H1 (cell line): ENCODE data around the gene SLC13A5. TPM values are rescaled to one million over a fixed set of nuclear protein-coding genes. Genes with fewer than 3 reads are reported as not detected.

Source experiments
- CTCF ChIA-PET: fragments of 300-600 bp; sonication (Branson Sonifier 250); formaldehyde crosslinking; loops from one replicate; lab custom pipeline; 2021; ENCODE audit not compliant: partially characterized antibody; lab: Charles Lee
- POLR2A ChIA-PET: fragments of 300-600 bp; sonication (Branson Sonifier 250); formaldehyde crosslinking; loops from one replicate; lab custom pipeline; 2021; ENCODE audit warnings: inconsistent platforms; ENCODE audit not compliant: partially characterized antibody; lab: Charles Lee
- DNase-seq, 2 experiments: peaks; one replicate each; pipeline versions ENCODE4 v3.0.0 to v3.0.0-alpha.2; 2010 to 2022; ENCODE audit warnings: low spot score in 2 of 2, low read depth in 1 of 2, mixed read lengths in 1 of 2
- FAIRE-seq: peaks from 2 replicates; lab custom pipeline; 2011; peaks lifted over from hg19 to GRCh38; lab: Jason Lieb, UNC
- H2AFZ ChIP-seq: 2 replicates; pipeline ENCODE4 v1.8.1; 2012; ENCODE audit warnings: low read length, inconsistent platforms
- H2AK5ac ChIP-seq: 2 replicates; pipeline ENCODE4 v1.6.1; 2013; ENCODE audit warnings: low read depth, low read length
- H2BK120ac ChIP-seq: replicated peaks from 2 replicates; pipeline ENCODE3; 2013; ENCODE audit warnings: low read depth, low read length, inconsistent platforms
- H2BK12ac ChIP-seq: 2 replicates; pipeline ENCODE4 v1.6.1; 2013; ENCODE audit warnings: low read depth, low read length
- H2BK15ac ChIP-seq: 2 replicates; pipeline ENCODE4 v1.6.1; 2013; ENCODE audit warnings: low read length
- H2BK20ac ChIP-seq: 2 replicates; pipeline ENCODE4 v1.6.1; 2013; ENCODE audit warnings: low read length
- H2BK5ac ChIP-seq: 2 replicates; pipeline ENCODE4 v1.6.1; 2013; ENCODE audit warnings: low read depth, low read length
- H3K14ac ChIP-seq: 2 replicates; pipeline ENCODE4 v1.6.1; 2013; ENCODE audit warnings: inconsistent platforms; ENCODE audit not compliant: insufficient read length
- H3K18ac ChIP-seq: 2 replicates; pipeline ENCODE4 v1.6.1; 2013; ENCODE audit warnings: low read length; ENCODE audit errors: extremely low read depth
- H3K23ac ChIP-seq: 2 replicates; pipeline ENCODE4 v1.6.1; 2013; ENCODE audit warnings: inconsistent platforms; ENCODE audit not compliant: insufficient read length
- H3K23me2 ChIP-seq: 2 replicates; pipeline ENCODE4 v1.6.1; 2013; ENCODE audit warnings: low read depth, low read length
- H3K27ac ChIP-seq: 2 replicates; pipeline ENCODE4 v1.6.1; 2011; ENCODE audit warnings: low read depth, low read length, inconsistent platforms
- H3K27me3 ChIP-seq, 4 experiments: replicated peaks in 1 of 4; 1 replicate in 1 of 4; 2 replicates in 3 of 4; pipeline versions ENCODE4 v1.6.1 to v1.8.1; 2011 to 2013; ENCODE audit warnings: low read length in 3 of 4, mild to moderate bottlenecking in 3 of 4, inconsistent platforms in 2 of 4, mixed read lengths in 2 of 4, moderate library complexity in 1 of 4; ENCODE audit not compliant: control insufficient read depth in 3 of 4, insufficient read depth in 3 of 4; ENCODE audit errors: extremely low read depth in 1 of 4
- H3K36me3 ChIP-seq, 4 experiments: 2 replicates each; pipeline versions ENCODE4 v1.6.1 to v1.8.1; 2011 to 2013; ENCODE audit warnings: mild to moderate bottlenecking in 4 of 4, low read length in 3 of 4, moderate library complexity in 2 of 4, control low read depth in 1 of 4, inconsistent platforms in 1 of 4; ENCODE audit not compliant: insufficient read depth in 4 of 4, control insufficient read depth in 2 of 4
- H3K4ac ChIP-seq: replicated peaks from 2 replicates; pipeline ENCODE3; 2013; ENCODE audit warnings: low read length, low read depth, mixed read lengths, inconsistent platforms; ENCODE audit not compliant: insufficient read length
- H3K4me1 ChIP-seq, 4 experiments: replicated peaks in 1 of 4; 1 replicate in 1 of 4; 2 replicates in 3 of 4; pipeline versions ENCODE4 v1.6.1 to v1.8.1; 2011 to 2013; ENCODE audit warnings: low read length in 3 of 4, inconsistent platforms in 2 of 4, mixed read lengths in 1 of 4; ENCODE audit not compliant: insufficient read depth in 4 of 4, control insufficient read depth in 3 of 4
- H3K4me2 ChIP-seq, 2 experiments: 2 replicates each; pipeline versions ENCODE4 v1.6.1 to v1.8.1; 2011 to 2013; ENCODE audit warnings: low read depth in 2 of 2, low read length in 2 of 2, control low read depth in 1 of 2, inconsistent platforms in 1 of 2, mild to moderate bottlenecking in 1 of 2; ENCODE audit not compliant: insufficient read depth in 1 of 2
- H3K4me3 ChIP-seq, 4 experiments: fragments of 200-600, 300-600 bp in 1 of 4; sonication (generic), shearing (Covaris generic), sonication (Bioruptor Twin) in 1 of 4; 2 replicates each; pipeline versions ENCODE4 v1.5.1 to v1.8.1; 2011 to 2016; ENCODE audit warnings: low read length in 4 of 4, low read depth in 3 of 4, control low read depth in 2 of 4, inconsistent platforms in 2 of 4, mild to moderate bottlenecking in 2 of 4, mixed read lengths in 1 of 4, moderate library complexity in 1 of 4; ENCODE audit not compliant: insufficient read depth in 2 of 4; ENCODE audit errors: extremely low read depth in 1 of 4
- H3K56ac ChIP-seq: replicated peaks from 2 replicates; pipeline ENCODE3; 2013; ENCODE audit warnings: low read depth, mild to moderate bottlenecking, mixed read lengths, low read length, inconsistent platforms; ENCODE audit not compliant: insufficient read length
- H3K79me1 ChIP-seq: 2 replicates; pipeline ENCODE4 v1.6.1; 2013; ENCODE audit warnings: low read depth, low read length, control low read depth
- H3K79me2 ChIP-seq, 2 experiments: 2 replicates each; pipeline versions ENCODE4 v1.6.1 to v1.8.1; 2012 to 2013; ENCODE audit warnings: low read length in 2 of 2, mild to moderate bottlenecking in 2 of 2, inconsistent platforms in 1 of 2; ENCODE audit not compliant: insufficient read depth in 2 of 2, control insufficient read depth in 1 of 2
- H3K9ac ChIP-seq, 4 experiments: replicated peaks in 1 of 4; 1 replicate in 1 of 4; 2 replicates in 3 of 4; pipeline versions ENCODE4 v1.6.1 to v1.8.1; 2011 to 2013; ENCODE audit warnings: low read depth in 3 of 4, low read length in 3 of 4, control low read depth in 2 of 4, mild to moderate bottlenecking in 2 of 4, moderate library complexity in 2 of 4, inconsistent platforms in 1 of 4; ENCODE audit errors: extremely low read depth in 1 of 4
- H3K9me3 ChIP-seq, 2 experiments: 2 replicates each; pipeline versions ENCODE4 v1.6.1 to v1.8.1; 2012 to 2013; ENCODE audit warnings: mild to moderate bottlenecking in 2 of 2, moderate library complexity in 2 of 2, control low read depth in 1 of 2, inconsistent platforms in 1 of 2, low read depth in 1 of 2, low read length in 1 of 2, mixed read lengths in 1 of 2; ENCODE audit not compliant: insufficient read depth in 2 of 2
- H4K20me1 ChIP-seq, 2 experiments: replicated peaks in 1 of 2; 2 replicates each; pipeline versions ENCODE3 to v1.8.1; 2011 to 2013; ENCODE audit warnings: inconsistent platforms in 2 of 2, low read length in 2 of 2, mild to moderate bottlenecking in 1 of 2; ENCODE audit not compliant: insufficient read depth in 2 of 2, control insufficient read depth in 1 of 2
- H4K5ac ChIP-seq: 2 replicates; pipeline ENCODE4 v1.6.1; 2013; ENCODE audit warnings: low read length, low read depth, mixed read lengths, inconsistent platforms; ENCODE audit not compliant: insufficient read length
- H4K8ac ChIP-seq: 2 replicates; pipeline ENCODE4 v1.8.0; 2013; ENCODE audit warnings: mild to moderate bottlenecking, moderate library complexity, low read length, inconsistent platforms; ENCODE audit not compliant: insufficient read depth; ENCODE audit errors: extremely low read depth
- H4K91ac ChIP-seq: replicated peaks from 2 replicates; pipeline ENCODE3; 2013; ENCODE audit warnings: low read length, mixed read lengths, inconsistent platforms; ENCODE audit not compliant: insufficient read length
- BRCA1 ChIP-seq: IDR thresholded peaks from 2 replicates; pipeline ENCODE4 v1.6.1; 2012; ENCODE audit warnings: low read depth, low read length, improper control_type of control experiment
- CEBPB ChIP-seq: IDR thresholded peaks from 2 replicates; pipeline ENCODE4 v1.6.1; 2012; ENCODE audit warnings: low read depth, low read length
- CHD2 ChIP-seq: IDR thresholded peaks from 2 replicates; pipeline ENCODE4 v1.6.1; 2012; ENCODE audit warnings: low read length, improper control_type of control experiment
- EP300 ChIP-seq, 2 experiments: IDR thresholded peaks; 1 replicate in 1 of 2; 2 replicates in 1 of 2; pipeline ENCODE4 v1.6.1; 2011 to 2012; ENCODE audit warnings: low read depth in 2 of 2, low read length in 2 of 2, mild to moderate bottlenecking in 2 of 2, borderline replicate concordance in 1 of 2, inconsistent platforms in 1 of 2, moderate library complexity in 1 of 2
- KDM1A ChIP-seq: fragments of 200-600, 300-600 bp; sonication (generic); IDR thresholded peaks from 2 replicates; pipeline ENCODE4 v1.7.1; 2016; ENCODE audit warnings: mild to moderate bottlenecking, low read length, borderline replicate concordance
- RFX5 ChIP-seq: IDR thresholded peaks from 2 replicates; pipeline ENCODE4 v1.6.1; 2011; ENCODE audit warnings: low read depth, low read length, improper control_type of control experiment, borderline replicate concordance
- SIN3A ChIP-seq, 2 experiments: IDR thresholded peaks in 1 of 2; conservative IDR thresholded peaks in 1 of 2; 2 replicates each; pipeline ENCODE4 v1.6.1; 2011 to 2012; ENCODE audit warnings: low read length in 2 of 2, improper control_type of control experiment in 1 of 2, low read depth in 1 of 2, mild to moderate bottlenecking in 1 of 2
- SIX5 ChIP-seq: IDR thresholded peaks from 2 replicates; pipeline ENCODE4 v1.6.1; 2011; ENCODE audit warnings: mild to moderate bottlenecking, low read depth, low read length
- SP1 ChIP-seq: IDR thresholded peaks from 2 replicates; pipeline ENCODE4 v1.6.1; 2011; ENCODE audit warnings: low read depth, low read length
- TCF12 ChIP-seq: IDR thresholded peaks from 2 replicates; pipeline ENCODE4 v1.6.1; 2011; ENCODE audit warnings: low read depth, mild to moderate bottlenecking, low read length
- WGBS, 2 experiments: shearing (Covaris generic) in 1 of 2; methylation state at CpG; one replicate each; pipeline versions ENCODE4 v1.1.6 to v1.1.7; 2013 to 2015; ENCODE audit warnings: low lambda C conversion rate in 2 of 2, mixed read lengths in 2 of 2, inconsistent platforms in 1 of 2, low coverage in 1 of 2, missing lambda C conversion rate in 1 of 2; ENCODE audit not compliant: insufficient replicate concordance in 2 of 2, insufficient coverage in 1 of 2, insufficient read length in 1 of 2; ENCODE audit errors: extremely low coverage in 1 of 2, missing lambda C conversion rate in 1 of 2; 5-methylcytosine and 5-hydroxymethylcytosine counted together
- polyA plus RNA-seq, 7 experiments: library from polyadenylated mRNA; depleted of rRNA in 3 of 7; stranded (reverse) in 5 of 7; unstranded in 2 of 7; fragments of >200 nt in 5 of 7; fragments of 200-250 nt in 2 of 7; gene quantifications; 1 replicate in 5 of 7; 2 replicates in 1 of 7; 4 replicates in 1 of 7; pipeline versions ENCODE4 v1.2.1 to v1.2.3, GENCODE V29; 2011 to 2013; ENCODE audit warnings: missing spikeins in 2 of 7, mixed read lengths in 2 of 7
- total RNA-seq: library from RNA; stranded (reverse); fragmentation: NEBNext Ultra II Directional; extraction: Animal tissue kit (Norgen Biotek cat#: 25700); gene quantifications from 2 replicates; pipeline ENCODE4 v1.2.1, GENCODE V29; 2021

The SLC13A5 gene
- total and polyA plus RNA-seq, 2 of the 8 experiments (the other 6 are each of a cell fraction or from before 2014, with no cell fraction given) = 2.1 to 2.6 TPM

GRCh38 chr17:6703751-6704150 is 9.4 kb downstream of the SLC13A5 start:
- Histone ChIP-seq H3K4me1 (no peaks in the 10 kb centered on the region; a peak in 1 of 7 replicates), H3K36me3 (no peaks in the 10 kb centered on the region), H3K79me2 (no peaks in the 10 kb centered on the region), H3K23me2 (no peaks in the 10 kb centered on the region), H2BK5ac (no peak overlapping the region), H4K91ac (no peak overlapping the region), H3K4me2 (no peak overlapping the region), H3K27ac (no peak overlapping the region)
- no peak for FAIRE-seq
- 91% methylated on average over 10 of the region's 10 CpGs; no CpG with 5 or more reads in 1 of the 2 experiments for WGBS, 2 experiments
- CTCF ChIA-PET = interaction anchor here (0.8 to 5.8 kb wide), 14 partner anchors 9 to 699 kb away, joined by 3 to 72 read pairs (median 4); partner anchors contain the start of gene SLC13A5
- TF ChIP-seq RFX5 (no peak), SIX5 (no peak), SP1 (no peak), CEBPB (no peak), KDM1A (no peak), BRCA1 (no peak), EP300 (IDR thresholded peaks at IDR 0.05; ENCODE audit: borderline replicate concordance in 1 of 2, low read depth in 2 of 2, low read length in 2 of 2) (no peak), SIN3A (conservative IDR thresholded peaks at IDR 0.05 in 1 of 2, IDR thresholded peaks at IDR 0.05 in 1 of 2; ENCODE audit: low read depth in 1 of 2, low read length in 2 of 2) (no peak), CHD2 (no peak), TCF12 (no peak)
- TF ChIP-seq, all 59 proteins: peak for 0
- Histone ChIP-seq H2BK120ac (no peak overlapping the region), H2BK20ac (no peak overlapping the region), H3K18ac (no peak overlapping the region), H3K56ac (no peak overlapping the region), H4K5ac (no peak overlapping the region), H2BK12ac (no peak overlapping the region), H3K9me3 (no peaks in the 10 kb centered on the region), H3K4me3 (no peak overlapping the region), H4K20me1 (no peaks in the 10 kb centered on the region), H2AK5ac (no peak overlapping the region), H3K9ac (no peak overlapping the region), H3K27me3 (no peaks in the 10 kb centered on the region; a peak in 2 of 7 replicates), H3K4ac (peak overlapping the region; percentile 53), H4K8ac (no peak overlapping the region), H2BK15ac (no peak overlapping the region), H3K79me1 (no peaks in the 10 kb centered on the region), H3K14ac (no peak overlapping the region), H3K23ac (no peak overlapping the region), H2AFZ (no peak overlapping the region)
- POLR2A ChIA-PET = no interaction called here
- DNase-seq = no peak
